ENCODE measurements around the gene CD6. TPM values are rescaled to one million over a fixed set of nuclear protein-coding genes. Genes with fewer than 3 reads are reported as not detected.
A peak's percentile ranks its signal among the peaks of the same experiment; 100 is the strongest.

The CD6 gene
- total and polyA plus RNA-seq, 10 of the 15 experiments (the other 5 are each of a cell fraction or from before 2014, with no cell fraction given): 0.37 to 17.6 (median 6.2) TPM

DNA sequence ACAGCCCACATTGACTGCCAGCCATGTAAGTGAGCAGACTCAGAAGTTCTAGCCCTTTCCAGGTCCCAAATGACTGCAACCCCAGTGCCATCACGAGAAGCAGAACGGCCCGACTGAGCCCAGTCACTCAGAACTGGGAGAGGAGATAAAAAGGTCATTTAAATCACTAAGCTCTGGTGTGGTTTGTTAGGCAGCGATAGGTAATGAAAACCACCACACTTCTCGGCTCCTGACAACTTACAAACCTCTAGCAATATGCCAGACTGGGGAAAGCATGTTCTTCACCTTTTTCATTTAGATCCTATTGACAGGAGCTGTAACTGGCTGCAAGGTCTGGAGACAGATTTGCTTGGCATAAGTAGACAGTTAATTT, 26.2 kb upstream of the CD6 start:
- CTCF ChIA-PET: interaction anchor here (0.7 to 2.8 kb wide), 12 partner anchors 9 to 243 kb away, joined by 3 to 20 read pairs (median 4); partner anchors contain the start of genes CD6 and TMEM109
- SMC1A ChIA-PET (ENCODE audit: uncharacterized antibody, unreplicated experiment): interaction anchor here (0.6 to 2.8 kb wide), 10 partner anchors 9 to 251 kb away, joined by 3 to 14 read pairs (median 4); partner anchors contain the start of gene CD6
- no peak overlapping the region for H3K9ac ChIP-seq (ENCODE audit: control insufficient read depth, insufficient read depth, low read length)
- intact Hi-C loops (cut with micrococcal nuclease; ENCODE audit: unreplicated experiment) (no loop called here), in situ Hi-C loops (cut with MboI) (no loop called here)
- peaks cover 50% of the 10 kb centered on the region for H3K79me2 ChIP-seq (ENCODE audit: control insufficient read depth, insufficient read depth, low read length)
- RAD21 ChIA-PET (ENCODE audit: unreplicated experiment): interaction anchor here (1.0 to 2.0 kb wide), 6 partner anchors 25 to 116 kb away, joined by 3 to 5 read pairs (median 4); partner anchors contain the start of gene TMEM109
- no peaks in the 10 kb centered on the region; the same call in none of the 2 replicates for H4K20me1 ChIP-seq (ENCODE audit: control insufficient read depth, insufficient read depth)
- H3K4me2 ChIP-seq (ENCODE audit: control insufficient read depth, insufficient read depth): peak overlapping the region; percentile 40
- H3K4me3 ChIP-seq: 0 out of 2 replicates have a peak overlapping the region, but pooled peaks have one; percentile 8
- ATAC-seq (no peak), FAIRE-seq (no peak), DNase-seq (ENCODE audit: low read depth, low spot score) (no peak)
- no peaks in the 10 kb centered on the region for H3K9me3 ChIP-seq (replicated peaks; ENCODE audit: control insufficient read depth, insufficient read depth, low read length)
- peaks cover 20% of the 10 kb centered on the region for H3K4me1 ChIP-seq (ENCODE audit: control insufficient read depth, insufficient read depth, low read length)
- H2AFZ ChIP-seq (ENCODE audit: control insufficient read depth, low read depth, low read length): no peak overlapping the region
- peaks cover 21 to 25% of the 10 kb centered on the region in 2 experiments for H3K36me3 ChIP-seq (ENCODE audit: control insufficient read depth in 2 of 2, insufficient read depth in 2 of 2, low read length in 1 of 2)
- no peaks in the 10 kb centered on the region for H3K27me3 ChIP-seq (replicated peaks in 1 of 2; ENCODE audit: control insufficient read depth in 2 of 2, insufficient read depth in 2 of 2, low read length in 1 of 2)
- TF ChIP-seq CUX1 (IDR thresholded peaks at IDR 0.05; ENCODE audit: insufficient replicate concordance, low read depth, low read length) (no peak), KAT2A (conservative IDR thresholded peaks at IDR 0.05; ENCODE audit: control insufficient read depth, low read depth, low read length) (no peak), HDAC2 (IDR thresholded peaks at IDR 0.05) (no peak), SMARCA5 (IDR thresholded peaks at IDR 0.05) (no peak), EP300 (IDR thresholded peaks at IDR 0.05; ENCODE audit: borderline replicate concordance in 1 of 2, control insufficient read depth in 1 of 2, low read depth in 2 of 2, low read length in 2 of 2) (no peak), KDM1A (IDR thresholded peaks at IDR 0.05; ENCODE audit: borderline replicate concordance) (no peak), BRCA1 (IDR thresholded peaks at IDR 0.05; ENCODE audit: low read depth, low read length) (no peak), DPF2 (IDR thresholded peaks at IDR 0.05) (no peak)
- no peak overlapping the region for H3K27ac ChIP-seq (ENCODE audit: control insufficient read depth, insufficient read depth)
- POLR2A ChIA-PET: interaction anchor here (1.5 kb wide), 1 partner anchor 30 kb away, joined by 3 read pairs; no protein-coding TSS in a partner anchor
- WGBS (ENCODE audit: insufficient coverage, insufficient replicate concordance, low lambda C conversion rate, missing lambda C conversion rate): 95% methylated on average over 5 of the region's 5 CpGs
- BruUV-seq (replicated peaks): no TSS peak
